ENCODE results near the gene PLAC8L1. TPM values are rescaled to one million over a fixed set of nuclear protein-coding genes. Genes with fewer than 3 reads are reported as not detected.

Gene PLAC8L1
- total RNA-seq (2021) (not detected in 2 replicates), Bru-seq, nascent RNA (percentile 37 among the genes with signal in this experiment), BruChase-seq, experiment 1, labeled RNA remaining after a 2-hour chase (percentile 39 among the genes with signal in this experiment), BruChase-seq, experiment 2, labeled RNA remaining after a 6-hour chase (percentile 41 among the genes with signal in this experiment)
- long read RNA-seq: 0 reads

- H3K36me3 ChIP-seq (ENCODE audit: low read depth): no peaks in the 10 kb centered on the region
- POLR2A ChIA-PET (ENCODE audit: unreplicated experiment): no interaction called here
- CTCF ChIA-PET: interaction anchor here (0.5 kb wide), 1 partner anchor 348 kb away, joined by 3 read pairs; no protein-coding TSS in a partner anchor
Observed at GRCh38 chr5:146105477-146105876, at the start of gene PLAC8L1. Gene PLAC8L1, minus strand, starts transcription at chr5:146105577. Its CDS starts 1,266 bp downstream, at chr5:146104311.

GRCh38 chr5:146151970-146152369, 46.6 kb upstream of the PLAC8L1 start:
- Histone ChIP-seq H3K36me3 (ENCODE audit: low read depth) (peaks cover 75% of the 10 kb centered on the region), H3K4me2 (no peak overlapping the region), H2AFZ (no peak overlapping the region), H3F3A (ENCODE audit: insufficient read depth, low read depth) (peaks cover 5% of the 10 kb centered on the region; the same call in 1 of the 2 replicates), H3K9me2 (ENCODE audit: insufficient read depth) (no peaks in the 10 kb centered on the region), H3K9me3 (ENCODE audit: insufficient read depth, low read depth) (no peaks in the 10 kb centered on the region), H3K27me3 (ENCODE audit: insufficient read depth, low read depth) (no peaks in the 10 kb centered on the region), H3K4me3 (no peak overlapping the region), H3K4me1 (replicated peaks; ENCODE audit: insufficient read depth) (no peaks in the 10 kb centered on the region), H4K20me1 (ENCODE audit: insufficient read depth) (0 out of 2 replicates have a peak, but pooled peaks cover 4% of the 10 kb centered on the region), H3K27ac (no peak overlapping the region), H3K79me2 (ENCODE audit: low read depth) (no peaks in the 10 kb centered on the region)
- intact Hi-C loops (cut with micrococcal nuclease; ENCODE audit: unreplicated experiment): loop anchor here (10.0 kb wide), 1 partner anchor 333 kb away; no protein-coding TSS in a partner anchor
- CTCF ChIA-PET: no interaction called here
- BruUV-seq (replicated peaks): no TSS peak
- POLR2A ChIA-PET (ENCODE audit: unreplicated experiment): no interaction called here
- DNase-seq: peak in 1 of 2 experiments; percentile 46
- TF ChIP-seq EZH2 (IDR thresholded peaks at IDR 0.05; ENCODE audit: low read depth) (no peak), CTCF (conservative IDR thresholded peaks at IDR 0.05) (no peak)

More at GRCh38 chr5:146105477-146105876, at the start of gene PLAC8L1:
- no peaks in the 10 kb centered on the region for H3K79me2 ChIP-seq (ENCODE audit: low read depth)
- intact Hi-C loops (cut with micrococcal nuclease; ENCODE audit: unreplicated experiment): no loop called here
- H3K9me2 ChIP-seq (ENCODE audit: insufficient read depth): no peaks in the 10 kb centered on the region
- H3F3A ChIP-seq (ENCODE audit: insufficient read depth, low read depth): no peaks in the 10 kb centered on the region; the same call in 1 of the 2 replicates
- TF ChIP-seq CTCF (conservative IDR thresholded peaks at IDR 0.05) (no peak), EZH2 (IDR thresholded peaks at IDR 0.05; ENCODE audit: low read depth) (no peak)
- H4K20me1 ChIP-seq (ENCODE audit: insufficient read depth): no peaks in the 10 kb centered on the region
- DNase-seq: no peak
- H3K27ac ChIP-seq: no peak within 1 kb of the TSS
- H3K27me3 ChIP-seq (ENCODE audit: insufficient read depth, low read depth): no peaks in the 10 kb centered on the region
- no peak within 1 kb of the TSS for H3K4me2 ChIP-seq
- no peak within 1 kb of the TSS for H2AFZ ChIP-seq
- H3K4me3 ChIP-seq: no peak within 1 kb of the TSS
- H3K4me1 ChIP-seq (replicated peaks; ENCODE audit: insufficient read depth): no peaks in the 10 kb centered on the region
- no TSS peak for BruUV-seq (replicated peaks)
- no peaks in the 10 kb centered on the region for H3K9me3 ChIP-seq (ENCODE audit: insufficient read depth, low read depth)

GRCh38 chr5:146137967-146138403, 32.6 kb upstream of the PLAC8L1 start:
- Histone ChIP-seq H3K4me3 (no peak overlapping the region), H3K27me3 (ENCODE audit: insufficient read depth, low read depth) (no peaks in the 10 kb centered on the region), H3K79me2 (ENCODE audit: low read depth) (no peaks in the 10 kb centered on the region), H3F3A (ENCODE audit: insufficient read depth, low read depth) (peaks cover 60% of the 10 kb centered on the region), H3K4me1 (replicated peaks; ENCODE audit: insufficient read depth) (peaks cover 23% of the 10 kb centered on the region), H3K36me3 (ENCODE audit: low read depth) (peaks cover 61% of the 10 kb centered on the region), H2AFZ (no peak overlapping the region), H3K9me2 (ENCODE audit: insufficient read depth) (no peaks in the 10 kb centered on the region), H3K4me2 (peak overlapping the region; percentile 51), H3K27ac (peak overlapping the region; percentile 80), H3K9me3 (ENCODE audit: insufficient read depth, low read depth) (no peaks in the 10 kb centered on the region), H4K20me1 (ENCODE audit: insufficient read depth) (no peaks in the 10 kb centered on the region)
- DNase-seq: peak; percentile 78 to 88
- intact Hi-C loops (cut with micrococcal nuclease; ENCODE audit: unreplicated experiment): no loop called here
- BruUV-seq (replicated peaks): no TSS peak
- POLR2A ChIA-PET (ENCODE audit: unreplicated experiment): interaction anchor here (0.6 to 0.7 kb wide), 4 partner anchors 45 to 389 kb away, joined by 3 to 31 read pairs (median 6); no protein-coding TSS in a partner anchor
- TF ChIP-seq EZH2 (IDR thresholded peaks at IDR 0.05; ENCODE audit: low read depth): no peak
- no peak for TF ChIP-seq CTCF (conservative IDR thresholded peaks at IDR 0.05)
- CTCF ChIA-PET: no interaction called here
